Measurements from ENCODE around the gene PRAC1. TPM values are rescaled to one million over a fixed set of nuclear protein-coding genes. Genes with fewer than 3 reads are reported as not detected.
A peak's percentile ranks its signal among the peaks of the same experiment; 100 is the strongest.

PRAC1 gene
- total and polyA plus RNA-seq, 10 of the 15 experiments (the other 5 are each of a cell fraction or from before 2014, with no cell fraction given), result not detected

GRCh38 chr17:48748718-48749566 lies 26.6 kb upstream of the PRAC1 start:
- Histone ChIP-seq H3K27ac (ENCODE audit: control insufficient read depth, insufficient read depth) (no peak overlapping the region), H3K79me2 (ENCODE audit: control insufficient read depth, insufficient read depth, low read length) (no peaks in the 10 kb centered on the region), H3K36me3 (ENCODE audit: control insufficient read depth in 2 of 2, insufficient read depth in 2 of 2, low read length in 1 of 2) (no peaks in the 10 kb centered on the region), H3K27me3 (replicated peaks in 1 of 2; ENCODE audit: control insufficient read depth in 2 of 2, insufficient read depth in 2 of 2, low read length in 1 of 2) (peaks cover 23 to 60% of the 10 kb centered on the region in 2 experiments), H3K9me3 (replicated peaks; ENCODE audit: control insufficient read depth, insufficient read depth, low read length) (no peaks in the 10 kb centered on the region; the same call in 2 of the 3 replicates), H2AFZ (ENCODE audit: control insufficient read depth, low read depth, low read length) (no peak overlapping the region), H3K4me3 (no peak overlapping the region), H4K20me1 (ENCODE audit: control insufficient read depth, insufficient read depth) (peaks cover 2% of the 10 kb centered on the region; the same call in 1 of the 2 replicates), H3K4me2 (ENCODE audit: control insufficient read depth, insufficient read depth) (no peak overlapping the region), H3K4me1 (ENCODE audit: control insufficient read depth, insufficient read depth, low read length) (no peaks in the 10 kb centered on the region), H3K9ac (ENCODE audit: control insufficient read depth, insufficient read depth, low read length) (no peak overlapping the region)
- FAIRE-seq (no peak), ATAC-seq (no peak), DNase-seq (ENCODE audit: low read depth, low spot score) (no peak)
- BruUV-seq (replicated peaks), result no TSS peak
- 30% methylated on average over 16 of the region's 16 CpGs for WGBS (ENCODE audit: insufficient coverage, insufficient replicate concordance, low lambda C conversion rate, missing lambda C conversion rate)
- no peak for TF ChIP-seq JUNB (IDR thresholded peaks at IDR 0.05)
- TF ChIP-seq EZH2 (IDR thresholded peaks at IDR 0.05; ENCODE audit: borderline replicate concordance, control insufficient read depth, low read depth, low read length), result 0 out of 2 replicates have a peak, but pooled peaks have one; percentile 32
- TF ChIP-seq FOXM1 (IDR thresholded peaks at IDR 0.05; ENCODE audit: low read depth, low read length), result no peak
- no peak for TF ChIP-seq SUPT20H (IDR thresholded peaks at IDR 0.05; ENCODE audit: borderline replicate concordance, control insufficient read depth, low read depth, low read length)
- TF ChIP-seq RFX5 (IDR thresholded peaks at IDR 0.05; ENCODE audit: low read depth, low read length), result no peak
- peak; percentile 53 for TF ChIP-seq BMI1 (IDR thresholded peaks at IDR 0.05; ENCODE audit: borderline replicate concordance)
- POLR2A ChIA-PET, result interaction anchor here (0.6 kb wide), 1 partner anchor 56 kb away, joined by 4 read pairs; no protein-coding TSS in a partner anchor
- RAD21 ChIA-PET (ENCODE audit: unreplicated experiment), result interaction anchor here (1.6 kb wide), 1 partner anchor 130 kb away, joined by 3 read pairs; no protein-coding TSS in a partner anchor
- SMC1A ChIA-PET (ENCODE audit: uncharacterized antibody, unreplicated experiment), result interaction anchor here (1.2 kb wide), 1 partner anchor 130 kb away, joined by 3 read pairs; no protein-coding TSS in a partner anchor
- CTCF ChIA-PET, result interaction anchor here (0.8 to 1.2 kb wide), 4 partner anchors 11 to 281 kb away, joined by 3 read pairs; no protein-coding TSS in a partner anchor
- in situ Hi-C loops (cut with MboI) (no loop called here), intact Hi-C loops (cut with micrococcal nuclease; ENCODE audit: unreplicated experiment) (no loop called here)

All from GM12878 (cell line).